Ishikawa (cell line): Measurements from ENCODE around the gene BUD31.

Experiments used
- CEBPB ChIP-seq: IDR thresholded peaks from 2 replicates; pipeline ENCODE4 v1.6.1; 2012
- CREB1 ChIP-seq: IDR thresholded peaks from 2 replicates; pipeline ENCODE4 v1.6.1; 2012; ENCODE audit warnings: low read depth
- EGR1 ChIP-seq: IDR thresholded peaks from 2 replicates; pipeline ENCODE4 v1.6.1; 2012
- EP300 ChIP-seq: IDR thresholded peaks from 2 replicates; pipeline ENCODE4 v1.6.1; 2012; ENCODE audit warnings: borderline replicate concordance
- FOXM1 ChIP-seq: IDR thresholded peaks from 2 replicates; pipeline ENCODE4 v1.6.1; 2012; ENCODE audit warnings: low read depth, borderline replicate concordance
- MAX ChIP-seq: IDR thresholded peaks from 2 replicates; pipeline ENCODE4 v1.6.1; 2012
- NFIC ChIP-seq: IDR thresholded peaks from 2 replicates; pipeline ENCODE4 v1.6.1; 2012
- RAD21 ChIP-seq: IDR thresholded peaks from 2 replicates; pipeline ENCODE4 v1.6.1; 2012; ENCODE audit warnings: low read depth
- REST ChIP-seq: IDR thresholded peaks from 2 replicates; pipeline ENCODE4 v1.6.1; 2012; ENCODE audit warnings: low read depth, mild to moderate bottlenecking
- TAF1 ChIP-seq: IDR thresholded peaks from 2 replicates; pipeline ENCODE4 v1.6.1; 2012; ENCODE audit warnings: low read depth, mild to moderate bottlenecking
- TCF12 ChIP-seq: IDR thresholded peaks from 2 replicates; pipeline ENCODE4 v1.6.1; 2012; ENCODE audit warnings: low read depth
- TEAD4 ChIP-seq: IDR thresholded peaks from 2 replicates; pipeline ENCODE4 v1.6.1; 2012
- USF1 ChIP-seq: IDR thresholded peaks from 2 replicates; pipeline ENCODE4 v1.6.1; 2012
- YY1 ChIP-seq: IDR thresholded peaks from 2 replicates; pipeline ENCODE4 v1.6.1; 2012; ENCODE audit warnings: low read depth
- ZBTB7A ChIP-seq: IDR thresholded peaks from 2 replicates; pipeline ENCODE4 v1.6.1; 2012; ENCODE audit warnings: low read depth

Gene BUD31

GRCh38 chr7:99419323-99420021, 10.7 kb downstream of the BUD31 start:
- no peak for TF ChIP-seq ZBTB7A
- TF ChIP-seq CEBPB = no peak
- no peak for TF ChIP-seq EP300
- no peak for TF ChIP-seq MAX
- TF ChIP-seq REST = no peak
- TF ChIP-seq TAF1 = no peak
- TF ChIP-seq TEAD4 = no peak

GRCh38 chr7:99420213-99420612, 11.4 kb downstream of the BUD31 start:
- no peak for TF ChIP-seq YY1
- no peak for TF ChIP-seq EGR1
- no peak for TF ChIP-seq EP300
- TF ChIP-seq ZBTB7A = no peak
- no peak for TF ChIP-seq NFIC
- TF ChIP-seq TEAD4 = no peak
- TF ChIP-seq CEBPB = no peak
- no peak for TF ChIP-seq USF1
- no peak for TF ChIP-seq CREB1
- no peak for TF ChIP-seq TCF12
- no peak for TF ChIP-seq FOXM1
- no peak for TF ChIP-seq RAD21
- no peak for TF ChIP-seq MAX
- no peak for TF ChIP-seq REST
- TF ChIP-seq TAF1 = no peak

- TF ChIP-seq NFIC (no peak), TAF1 (no peak), TEAD4 (no peak), CREB1 (no peak), EGR1 (no peak), CEBPB (no peak), FOXM1 (no peak), TCF12 (no peak; the same call in 1 of the 2 replicates), ZBTB7A (no peak), YY1 (no peak), MAX (no peak), USF1 (no peak), RAD21 (no peak), EP300 (no peak)
Measured at GRCh38 chr7:99420986-99421385, 12.2 kb downstream of the BUD31 start.

GRCh38 chr7:99422186-99422585, 13.4 kb downstream of the BUD31 start:
- no peak for TF ChIP-seq NFIC
- TF ChIP-seq TCF12 = no peak

- TF ChIP-seq CREB1 (no peak), USF1 (no peak), FOXM1 (no peak), EP300 (no peak), CEBPB (no peak), TAF1 (no peak), EGR1 (no peak), RAD21 (no peak), ZBTB7A (no peak), NFIC (no peak), MAX (no peak), REST (no peak), TEAD4 (no peak), YY1 (no peak), TCF12 (no peak)
Measured at GRCh38 chr7:99422625-99423024, 13.9 kb downstream of the BUD31 start.
